K562 (cell line): ENCODE measurements around the gene HMOX2. TPM values are rescaled to one million over a fixed set of nuclear protein-coding genes. Genes with fewer than 3 reads are reported as not detected.

Experiments
- ADNP ChIP-seq: fragments of 200-800 bp; sonication (Bioruptor generic); IDR thresholded peaks from 2 replicates; pipeline ENCODE4 v1.6.1; 2016; ENCODE audit warnings: missing genetic modification characterization, missing compliant biosample characterization
- ARNT ChIP-seq, 2 experiments: fragments of 450-650 bp; IDR thresholded peaks; 2 replicates each; pipeline ENCODE4 v1.6.1; 2016; ENCODE audit warnings: mild to moderate bottlenecking in 1 of 2
- HNRNPLL ChIP-seq: fragments of 200-400 bp; formaldehyde crosslinking; IDR thresholded peaks from 2 replicates; pipeline ENCODE4 v1.6.1; 2017; ENCODE audit warnings: low read length, low read depth, mild to moderate bottlenecking; ENCODE audit not compliant: poor library complexity, severe bottlenecking
- KDM5B ChIP-seq: fragments of 200-600 bp; sonication (generic); IDR thresholded peaks from 2 replicates; pipeline ENCODE4 v1.6.1; 2012; ENCODE audit warnings: low read depth, mild to moderate bottlenecking, moderate library complexity, low read length, control low read depth, inconsistent platforms; ENCODE audit not compliant: insufficient replicate concordance
- MTF1 ChIP-seq: fragments of 250-450 bp; sonication (Bioruptor Pico); IDR thresholded peaks from 2 replicates; pipeline ENCODE4 v1.9.0; 2021; ENCODE audit warnings: moderate library complexity, mild to moderate bottlenecking, inconsistent platforms, borderline replicate concordance
- OTX1 ChIP-seq: fragments of 450-650 bp; formaldehyde crosslinking; IDR thresholded peaks from 2 replicates; pipeline ENCODE4 v1.4.0; 2022; ENCODE audit warnings: mild to moderate bottlenecking
- PHB2 ChIP-seq: fragments of 450-650 bp; IDR thresholded peaks from 2 replicates; pipeline ENCODE4 v1.6.1; 2017; ENCODE audit warnings: low read depth
- RBM25 ChIP-seq: fragments of 200-400 bp; formaldehyde crosslinking; IDR thresholded peaks from 2 replicates; pipeline ENCODE4 v1.6.1; 2018; ENCODE audit warnings: low read length, low read depth, moderate library complexity; ENCODE audit not compliant: severe bottlenecking
- TAF1 ChIP-seq: IDR thresholded peaks from 2 replicates; pipeline ENCODE4 v1.6.1; 2011; ENCODE audit warnings: mild to moderate bottlenecking, low read length, moderate library complexity; ENCODE audit not compliant: insufficient read depth, control insufficient read depth, severe bottlenecking; ENCODE audit errors: extremely low read depth
- TBP ChIP-seq: optimal IDR thresholded peaks from 2 replicates; pipeline ENCODE3; 2011; ENCODE audit warnings: low read depth, low read length, improper control_type of control experiment
- TEAD2 ChIP-seq: fragments of 450-650 bp; IDR thresholded peaks from 2 replicates; pipeline ENCODE4 v1.6.1; 2016; ENCODE audit warnings: missing genetic modification characterization, control low read depth, missing compliant biosample characterization
- WHSC1 ChIP-seq: IDR thresholded peaks from one replicate; pipeline ENCODE4 v1.6.1; 2012; ENCODE audit warnings: low read length, control low read depth, inconsistent platforms
- ZNF431 ChIP-seq: sonication (generic); formaldehyde crosslinking; IDR thresholded peaks from 2 replicates; pipeline ENCODE4 v1.8.0; 2022; ENCODE audit warnings: mild to moderate bottlenecking, missing genetic modification reagents
- ZZZ3 ChIP-seq: fragments of 450-650 bp; IDR thresholded peaks from 2 replicates; pipeline ENCODE4 v1.6.1; 2016; ENCODE audit warnings: antibody characterized with exemption, mild to moderate bottlenecking, moderate library complexity
- polyA plus RNA-seq, 8 experiments: library from polyadenylated mRNA; depleted of rRNA in 4 of 8; stranded (reverse) in 5 of 8; unstranded in 3 of 8; fragments of >200 nt; fragmentation: Nextera tagmentation in 2 of 8; fragmentation: Illumina TruSeq in 1 of 8; extraction: Ambion mirVana in 2 of 8; extraction: Trizol in 1 of 8; gene quantifications; 2 replicates each; pipeline versions ENCODE4 v1.2.1 to v1.2.3, GENCODE V29; 2011 to 2014; ENCODE audit warnings: inconsistent platforms in 1 of 8, missing spikeins in 1 of 8
- total RNA-seq, 7 experiments: library from RNA; depleted of rRNA in 6 of 7; stranded (reverse); fragments of >200 nt in 6 of 7; fragmentation: Illumina TruSeq in 2 of 7; extraction: Trizol in 2 of 7; gene quantifications; 2 replicates each; pipeline versions ENCODE4 v1.2.1 to v1.2.3, GENCODE V29; 2011 to 2021; ENCODE audit warnings: low replicate concordance in 1 of 7
- TF ChIP-seq, protein P1 (sequence below): sonication (generic); formaldehyde crosslinking; IDR thresholded peaks from 2 replicates; pipeline ENCODE4 v1.9.0; 2022; ENCODE audit warnings: mild to moderate bottlenecking, missing genetic modification reagents
- TF ChIP-seq, protein P2 (sequence below): fragments of 250-450 bp; sonication (Bioruptor Pico); IDR thresholded peaks from 2 replicates; pipeline ENCODE4 v1.8.0; 2022; ENCODE audit warnings: inconsistent platforms, mild to moderate bottlenecking, moderate library complexity, borderline replicate concordance
- TF ChIP-seq, protein P3 (sequence below): fragments of 250-450 bp; sonication (Bioruptor Pico); IDR thresholded peaks from 2 replicates; pipeline ENCODE4 v1.5.0; 2020; ENCODE audit warnings: mild to moderate bottlenecking
- TF ChIP-seq, protein P4 (sequence below): fragments of 450-650 bp; formaldehyde crosslinking; IDR thresholded peaks from 2 replicates; pipeline ENCODE4 v1.4.0; 2020; ENCODE audit warnings: mild to moderate bottlenecking, moderate library complexity
- TF ChIP-seq, protein P5 (sequence below): sonication (generic); formaldehyde crosslinking; IDR thresholded peaks from 2 replicates; pipeline ENCODE4 v1.8.0; 2022; ENCODE audit warnings: mild to moderate bottlenecking, missing genetic modification reagents
- TF ChIP-seq, protein P6 (sequence below): IDR thresholded peaks from 2 replicates; pipeline ENCODE4 v1.6.1; 2012; ENCODE audit warnings: low read depth, low read length, improper control_type of control experiment, borderline replicate concordance

Gene HMOX2
- total and polyA plus RNA-seq, 9 of the 15 experiments (the other 6 are each of a cell fraction or from before 2014, with no cell fraction given) = 26.8 to 87.4 (median 57.4) TPM

DNA sequence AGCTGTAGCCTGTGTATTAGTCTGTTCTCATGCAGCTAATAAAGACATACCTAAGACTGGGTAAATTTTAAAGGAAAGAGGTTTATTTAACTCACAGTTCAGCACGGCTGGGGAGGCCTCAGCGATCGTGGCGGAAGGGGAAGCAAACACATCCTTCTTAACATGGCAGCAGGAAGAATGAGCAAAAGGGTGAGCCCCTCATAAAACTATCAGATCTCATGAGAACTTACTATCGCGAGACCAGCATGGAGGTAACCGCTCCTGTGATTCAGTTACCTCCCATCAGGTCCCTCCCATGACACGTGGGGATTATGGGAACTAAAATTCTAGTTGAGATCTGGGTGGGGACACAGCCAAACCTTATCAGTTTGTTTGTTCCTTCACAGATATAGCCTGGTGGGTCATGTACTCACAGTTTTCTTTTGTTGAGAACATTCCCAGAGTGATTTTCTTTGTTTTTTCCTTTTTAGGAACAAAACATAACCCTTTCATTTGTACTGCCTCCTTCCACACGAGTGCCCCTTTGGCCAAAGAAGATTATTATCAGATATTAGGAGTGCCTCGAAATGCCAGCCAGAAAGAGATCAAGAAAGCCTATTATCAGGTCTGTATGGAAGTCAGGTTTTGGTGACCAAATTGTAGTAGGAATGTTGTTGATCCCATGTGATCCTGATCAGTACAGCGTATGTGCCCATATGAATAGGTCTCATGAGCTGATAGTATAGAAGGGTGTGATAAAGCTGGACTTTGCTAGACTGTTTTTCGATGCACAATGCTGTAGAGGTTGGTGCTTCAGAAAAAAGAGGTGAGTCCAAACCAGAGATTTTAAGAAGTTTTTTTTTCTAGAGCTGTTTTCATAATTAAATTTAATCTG is 42.0 kb upstream of the HMOX2 start (continued):
- TF ChIP-seq PHB2 (no peak), OTX1 (CRISPR knock-in tag) (no peak), HNRNPLL (no peak), ARNT (IDR thresholded peaks at IDR 0.05) (no peak), KDM5B (peak; percentile 85), ZNF431 (CRISPR knock-in tag) (no peak), WHSC1 (no peak), ZZZ3 (no peak), RBM25 (peak; percentile 75), TAF1 (peak; percentile 68), TBP (peak; percentile 64), MTF1 (no peak), TEAD2 (tag) (no peak), ADNP (tag) (no peak)
- TF ChIP-seq, protein P1, sequence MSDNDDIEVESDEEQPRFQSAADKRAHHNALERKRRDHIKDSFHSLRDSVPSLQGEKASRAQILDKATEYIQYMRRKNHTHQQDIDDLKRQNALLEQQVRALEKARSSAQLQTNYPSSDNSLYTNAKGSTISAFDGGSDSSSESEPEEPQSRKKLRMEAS (CRISPR knock-in tag) = peak; percentile 72
- TF ChIP-seq, protein P2, sequence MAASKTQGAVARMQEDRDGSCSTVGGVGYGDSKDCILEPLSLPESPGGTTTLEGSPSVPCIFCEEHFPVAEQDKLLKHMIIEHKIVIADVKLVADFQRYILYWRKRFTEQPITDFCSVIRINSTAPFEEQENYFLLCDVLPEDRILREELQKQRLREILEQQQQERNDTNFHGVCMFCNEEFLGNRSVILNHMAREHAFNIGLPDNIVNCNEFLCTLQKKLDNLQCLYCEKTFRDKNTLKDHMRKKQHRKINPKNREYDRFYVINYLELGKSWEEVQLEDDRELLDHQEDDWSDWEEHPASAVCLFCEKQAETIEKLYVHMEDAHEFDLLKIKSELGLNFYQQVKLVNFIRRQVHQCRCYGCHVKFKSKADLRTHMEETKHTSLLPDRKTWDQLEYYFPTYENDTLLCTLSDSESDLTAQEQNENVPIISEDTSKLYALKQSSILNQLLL (CRISPR knock-in tag) = no peak
- TF ChIP-seq, protein P3, sequence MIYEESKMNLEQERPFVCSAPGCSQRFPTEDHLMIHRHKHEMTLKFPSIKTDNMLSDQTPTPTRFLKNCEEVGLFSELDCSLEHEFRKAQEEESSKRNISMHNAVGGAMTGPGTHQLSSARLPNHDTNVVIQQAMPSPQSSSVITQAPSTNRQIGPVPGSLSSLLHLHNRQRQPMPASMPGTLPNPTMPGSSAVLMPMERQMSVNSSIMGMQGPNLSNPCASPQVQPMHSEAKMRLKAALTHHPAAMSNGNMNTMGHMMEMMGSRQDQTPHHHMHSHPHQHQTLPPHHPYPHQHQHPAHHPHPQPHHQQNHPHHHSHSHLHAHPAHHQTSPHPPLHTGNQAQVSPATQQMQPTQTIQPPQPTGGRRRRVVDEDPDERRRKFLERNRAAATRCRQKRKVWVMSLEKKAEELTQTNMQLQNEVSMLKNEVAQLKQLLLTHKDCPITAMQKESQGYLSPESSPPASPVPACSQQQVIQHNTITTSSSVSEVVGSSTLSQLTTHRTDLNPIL = no peak
- TF ChIP-seq, protein P4, sequence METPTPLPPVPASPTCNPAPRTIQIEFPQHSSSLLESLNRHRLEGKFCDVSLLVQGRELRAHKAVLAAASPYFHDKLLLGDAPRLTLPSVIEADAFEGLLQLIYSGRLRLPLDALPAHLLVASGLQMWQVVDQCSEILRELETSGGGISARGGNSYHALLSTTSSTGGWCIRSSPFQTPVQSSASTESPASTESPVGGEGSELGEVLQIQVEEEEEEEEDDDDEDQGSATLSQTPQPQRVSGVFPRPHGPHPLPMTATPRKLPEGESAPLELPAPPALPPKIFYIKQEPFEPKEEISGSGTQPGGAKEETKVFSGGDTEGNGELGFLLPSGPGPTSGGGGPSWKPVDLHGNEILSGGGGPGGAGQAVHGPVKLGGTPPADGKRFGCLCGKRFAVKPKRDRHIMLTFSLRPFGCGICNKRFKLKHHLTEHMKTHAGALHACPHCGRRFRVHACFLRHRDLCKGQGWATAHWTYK = no peak
- TF ChIP-seq, protein P5, sequence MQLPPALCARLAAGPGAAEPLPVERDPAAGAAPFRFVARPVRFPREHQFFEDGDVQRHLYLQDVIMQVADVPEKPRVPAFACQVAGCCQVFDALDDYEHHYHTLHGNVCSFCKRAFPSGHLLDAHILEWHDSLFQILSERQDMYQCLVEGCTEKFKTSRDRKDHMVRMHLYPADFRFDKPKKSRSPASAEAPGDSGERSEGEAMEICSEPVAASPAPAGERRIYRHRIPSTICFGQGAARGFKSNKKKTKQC (CRISPR knock-in tag) = no peak
- TF ChIP-seq, protein P6, sequence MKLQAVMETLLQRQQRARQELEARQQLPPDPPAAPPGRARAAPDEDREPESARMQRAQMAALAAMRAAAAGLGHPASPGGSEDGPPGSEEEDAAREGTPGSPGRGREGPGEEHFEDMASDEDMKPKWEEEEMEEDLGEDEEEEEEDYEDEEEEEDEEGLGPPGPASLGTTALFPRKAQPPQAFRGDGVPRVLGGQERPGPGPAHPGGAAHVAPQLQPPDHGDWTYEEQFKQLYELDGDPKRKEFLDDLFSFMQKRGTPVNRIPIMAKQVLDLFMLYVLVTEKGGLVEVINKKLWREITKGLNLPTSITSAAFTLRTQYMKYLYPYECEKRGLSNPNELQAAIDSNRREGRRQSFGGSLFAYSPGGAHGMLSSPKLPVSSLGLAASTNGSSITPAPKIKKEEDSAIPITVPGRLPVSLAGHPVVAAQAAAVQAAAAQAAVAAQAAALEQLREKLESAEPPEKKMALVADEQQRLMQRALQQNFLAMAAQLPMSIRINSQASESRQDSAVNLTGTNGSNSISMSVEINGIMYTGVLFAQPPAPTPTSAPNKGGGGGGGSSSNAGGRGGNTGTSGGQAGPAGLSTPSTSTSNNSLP = 0 out of 2 replicates have a peak, but pooled peaks have one; percentile 27
